Tibial nerve (tissue), 4 donors: ENCODE results near the gene NUCKS1. TPM values are rescaled to one million over a fixed set of nuclear protein-coding genes. Genes with fewer than 3 reads are reported as not detected.

Experiments used
- DNase-seq, 2 donors: peaks; one replicate each; pipeline ENCODE4 v3.0.0-alpha.2; 2019; ENCODE audit warnings: low spot score in 2 of 2
- H3K27ac ChIP-seq, 4 donors: fragments of 200-600 bp; sonication (generic) in 3 of 4; one replicate each; pipeline ENCODE4 v1.5.1; 2017 to 2019; ENCODE audit warnings: mild to moderate bottlenecking in 1 of 4
- H3K27me3 ChIP-seq, 2 donors: fragments of 200-600 bp; sonication (generic) in 1 of 2; one replicate each; pipeline versions ENCODE4 v1.5.1 to v1.6.0; 2017 to 2019
- H3K36me3 ChIP-seq, 3 donors: fragments of 200-600 bp; sonication (generic); one replicate each; pipeline ENCODE4 v1.5.1; 2018 to 2019
- H3K4me1 ChIP-seq, 4 donors: fragments of 200-600 bp; sonication (generic) in 3 of 4; one replicate each; pipeline ENCODE4 v1.5.1; 2017 to 2019
- H3K4me3 ChIP-seq, 4 donors: fragments of 200-600 bp; sonication (generic) in 3 of 4; one replicate each; pipeline ENCODE4 v1.5.1; 2017 to 2019; ENCODE audit warnings: mild to moderate bottlenecking in 1 of 4, moderate library complexity in 1 of 4
- H3K9me3 ChIP-seq, 4 donors: fragments of 200-600 bp; sonication (generic) in 3 of 4; one replicate each; pipeline ENCODE4 v1.5.1; 2017 to 2019
- CTCF ChIP-seq, 5 experiments: fragments of 200-600 bp in 3 of 5; fragments of 450-650 bp in 2 of 5; sonication (generic) in 3 of 5; IDR thresholded peaks; one replicate each; pipeline ENCODE4 v1.5.1; 2016 to 2019; ENCODE audit warnings: antibody characterized with exemption in 5 of 5, mild to moderate bottlenecking in 3 of 5, moderate library complexity in 2 of 5
- EP300 ChIP-seq, 2 donors: sonication (generic); formaldehyde crosslinking; IDR thresholded peaks; one replicate each; pipeline ENCODE4 v1.6.1; 2017; ENCODE audit warnings: antibody characterized with exemption in 2 of 2, mild to moderate bottlenecking in 1 of 2
- POLR2A ChIP-seq, 2 donors: fragments of 450-650 bp; IDR thresholded peaks; one replicate each; pipeline ENCODE4 v1.6.1; 2017; ENCODE audit warnings: antibody characterized with exemption in 2 of 2, mild to moderate bottlenecking in 2 of 2, moderate library complexity in 2 of 2
- WGBS, 2 donors: methylation state at CpG; one replicate each; pipeline ENCODE4 v1.1.5; 2018; 5-methylcytosine and 5-hydroxymethylcytosine counted together
- total RNA-seq, 4 donors: library from RNA; depleted of rRNA; stranded (reverse); fragments of >200 nt; gene quantifications; one replicate each; pipeline ENCODE4 v1.1.0, GENCODE V29; 2016

The NUCKS1 gene
- total RNA-seq, 4 donors from 2014 or later, result 80.1 to 181 (median 115) TPM

GRCh38 chr1:205766038-205766437, 16.1 kb upstream of the NUCKS1 start:
- Histone ChIP-seq H3K9me3 (no peaks in the 10 kb centered on the region), H3K4me3 (no peak overlapping the region), H3K27me3 (no peaks in the 10 kb centered on the region), H3K4me1 (no peaks in the 10 kb centered on the region), H3K36me3 (peaks cover 0 to 18% (median 0%) of the 10 kb centered on the region in 3 donors), H3K27ac (no peak overlapping the region)
- no peak for DNase-seq
- 69 to 72% methylated on average over 5 of the region's 5 CpGs for WGBS, 2 donors
- TF ChIP-seq CTCF (IDR thresholded peaks at IDR 0.05), result no peak

- H3K4me3 ChIP-seq, result no peak overlapping the region
- 92 to 99% methylated on average over 2 of the region's 2 CpGs for WGBS, 2 donors
- peaks cover 0 to 5% (median 0%) of the 10 kb centered on the region in 3 donors for H3K36me3 ChIP-seq
- no peak for DNase-seq
- H3K27ac ChIP-seq, result no peak overlapping the region
- H3K4me1 ChIP-seq, result no peaks in the 10 kb centered on the region
- no peak for TF ChIP-seq CTCF (IDR thresholded peaks at IDR 0.05)
- TF ChIP-seq POLR2A (IDR thresholded peaks at IDR 0.05), result no peak
- no peak for TF ChIP-seq EP300 (IDR thresholded peaks at IDR 0.05)
- no peaks in the 10 kb centered on the region for H3K27me3 ChIP-seq
- no peaks in the 10 kb centered on the region for H3K9me3 ChIP-seq
These were observed 14.6 kb upstream of the NUCKS1 start for GRCh38 chr1:205764578-205764977.

GRCh38 chr1:205763980-205764379, 14.0 kb upstream of the NUCKS1 start:
- no peak overlapping the region for H3K27ac ChIP-seq
- H3K4me1 ChIP-seq, result no peaks in the 10 kb centered on the region
- TF ChIP-seq EP300 (IDR thresholded peaks at IDR 0.05), result no peak
- TF ChIP-seq POLR2A (IDR thresholded peaks at IDR 0.05), result no peak
- no peak for TF ChIP-seq CTCF (IDR thresholded peaks at IDR 0.05)
- H3K27me3 ChIP-seq, result no peaks in the 10 kb centered on the region
- H3K9me3 ChIP-seq, result no peaks in the 10 kb centered on the region
- no peak overlapping the region for H3K4me3 ChIP-seq
- DNase-seq, result no peak
- H3K36me3 ChIP-seq, result no peaks in the 10 kb centered on the region

- 73 to 77% methylated on average over 3 of the region's 3 CpGs for WGBS, 2 donors
- DNase-seq, result no peak
- no peaks in the 10 kb centered on the region for H3K4me1 ChIP-seq
- H3K36me3 ChIP-seq, result no peaks in the 10 kb centered on the region
- no peaks in the 10 kb centered on the region for H3K9me3 ChIP-seq
- no peak for TF ChIP-seq EP300 (IDR thresholded peaks at IDR 0.05)
- TF ChIP-seq CTCF (IDR thresholded peaks at IDR 0.05), result no peak
- TF ChIP-seq POLR2A (IDR thresholded peaks at IDR 0.05), result no peak
- H3K27ac ChIP-seq, result no peak overlapping the region
- H3K4me3 ChIP-seq, result no peak overlapping the region
- no peaks in the 10 kb centered on the region for H3K27me3 ChIP-seq
These were observed 10.6 kb upstream of the NUCKS1 start for GRCh38 chr1:205760606-205761005.

GRCh38 chr1:205756552-205756951, 6.6 kb upstream of the NUCKS1 start:
- TF ChIP-seq EP300 (IDR thresholded peaks at IDR 0.05) (no peak), POLR2A (IDR thresholded peaks at IDR 0.05) (no peak), CTCF (IDR thresholded peaks at IDR 0.05) (no peak)
- DNase-seq, result no peak
- 95 to 97% methylated on average over 3 of the region's 3 CpGs for WGBS, 2 donors
- Histone ChIP-seq H3K27ac (no peak overlapping the region), H3K4me1 (no peaks in the 10 kb centered on the region), H3K9me3 (no peaks in the 10 kb centered on the region), H3K36me3 (no peaks in the 10 kb centered on the region), H3K4me3 (no peak overlapping the region), H3K27me3 (no peaks in the 10 kb centered on the region)
